PC-3 (cell line): ENCODE measurements around the gene OR9G1. TPM values are rescaled to one million over a fixed set of nuclear protein-coding genes. Genes with fewer than 3 reads are reported as not detected.

Experiments used
- ATAC-seq: fragments of 200-7000 bp; cut with Tn5 transposase; 2 replicates; pipeline ENCODE4 v1.9.1; 2020; ENCODE audit warnings: mild to moderate bottlenecking, moderate library complexity
- BruUV-seq: library from RNA; stranded (reverse); fragments of 400-500 nt; replicated peaks from 2 replicates; lab custom pipeline; 2021; lab: Mats Ljungman, UMichigan
- CTCF ChIA-PET: fragments of 300-600 bp; sonication (Branson Sonifier 250); formaldehyde crosslinking; loops from one replicate; lab custom pipeline; 2022; ENCODE audit warnings: antibody characterized with exemption; lab: Charles Lee
- POLR2A ChIA-PET: fragments of 300-600 bp; sonication (Branson Sonifier 250); formaldehyde crosslinking; loops from one replicate; lab custom pipeline; 2022; ENCODE audit warnings: antibody characterized with exemption; ENCODE audit not compliant: unreplicated experiment; lab: Charles Lee
- DNase-seq: peaks from one replicate; pipeline ENCODE4 v3.0.0-alpha.2; 2015
- H2AFZ ChIP-seq: fragments of 300-600 bp; sonication (generic); 2 replicates; pipeline ENCODE4 v1.6.0; 2016; ENCODE audit warnings: antibody characterized with exemption, low read length
- H3F3A ChIP-seq: fragments of 300-600 bp; sonication (generic); one replicate; pipeline ENCODE4 v1.6.0; 2017; ENCODE audit warnings: antibody characterized with exemption, low read length, control low read depth, mild to moderate bottlenecking; ENCODE audit not compliant: unreplicated experiment
- H3K27ac ChIP-seq: fragments of 300-600 bp; sonication (generic); 2 replicates; pipeline ENCODE4 v1.5.1; 2016; ENCODE audit warnings: mild to moderate bottlenecking, low read length
- H3K27me3 ChIP-seq: fragments of 300-600 bp; sonication (generic); 2 replicates; pipeline ENCODE4 v1.6.1; 2016; ENCODE audit warnings: low read length, mixed read lengths
- H3K36me3 ChIP-seq: fragments of 300-600 bp; sonication (generic); 2 replicates; pipeline ENCODE4 v1.6.1; 2016; ENCODE audit warnings: low read depth, mixed run types, low read length, mixed read lengths
- H3K4me1 ChIP-seq: fragments of 300-600 bp; sonication (generic); 2 replicates; pipeline ENCODE4 v1.5.1; 2016; ENCODE audit warnings: low read length; ENCODE audit not compliant: insufficient read depth
- H3K4me2 ChIP-seq: fragments of 300-600 bp; sonication (generic); 2 replicates; pipeline ENCODE4 v1.6.0; 2016; ENCODE audit warnings: low read length
- H3K4me3 ChIP-seq: fragments of 300-600 bp; sonication (generic); 2 replicates; pipeline ENCODE4 v1.5.1; 2016; ENCODE audit warnings: mild to moderate bottlenecking, low read length, mixed read lengths
- H3K79me2 ChIP-seq: fragments of 300-600 bp; sonication (generic); 2 replicates; pipeline ENCODE4 v1.6.1; 2017; ENCODE audit warnings: low read length, mixed read lengths
- H3K9ac ChIP-seq: fragments of 300-600 bp; sonication (generic); 2 replicates; pipeline ENCODE4 v1.6.0; 2016; ENCODE audit warnings: mild to moderate bottlenecking, low read length
- H3K9me2 ChIP-seq: fragments of 300-600 bp; sonication (generic); replicated peaks from 2 replicates; pipeline ENCODE4 v1.6.1; 2016; ENCODE audit warnings: mixed run types, low read length, mixed read lengths
- H3K9me3 ChIP-seq: fragments of 300-600 bp; sonication (generic); 2 replicates; pipeline ENCODE4 v1.6.1; 2016; ENCODE audit warnings: low read length, mixed read lengths
- H4K20me1 ChIP-seq: fragments of 300-600 bp; sonication (generic); 2 replicates; pipeline ENCODE4 v1.6.1; 2016; ENCODE audit warnings: low read length, mixed read lengths
- EZH2 ChIP-seq: fragments of 300-600 bp; sonication (generic); IDR thresholded peaks from one replicate; pipeline ENCODE4 v1.6.1; 2017; ENCODE audit warnings: antibody characterized with exemption, mild to moderate bottlenecking, low read length; ENCODE audit not compliant: unreplicated experiment
- EZH2phosphoT487 ChIP-seq: fragments of 300-600 bp; sonication (generic); IDR thresholded peaks from 2 replicates; pipeline ENCODE4 v1.6.1; 2018; ENCODE audit warnings: mild to moderate bottlenecking, antibody characterized with exemption, low read length, borderline replicate concordance
- intact Hi-C: fragments of 100-400 bp; cut with micrococcal nuclease; formaldehyde crosslinking; loops from 2 replicates; pipeline ENCODE4 v1.9.0; 2023
- total RNA-seq: library from RNA; depleted of rRNA; stranded (reverse); fragments of >200 nt; gene quantifications from 2 replicates; pipeline ENCODE4 v1.2.3, GENCODE V29; 2014
- TF ChIP-seq, protein P1 (sequence below): fragments of 300-600 bp; sonication (generic); conservative IDR thresholded peaks from 2 replicates; pipeline ENCODE4 v1.5.1; 2017; ENCODE audit warnings: antibody characterized with exemption, low read depth, mild to moderate bottlenecking, low read length

Gene OR9G1
- total RNA-seq, 1 experiment from 2014 or later: not detected

GRCh38 chr11:56693428-56693827, 5.5 kb upstream of the OR9G1 start:
- Histone ChIP-seq H2AFZ (no peak overlapping the region), H3F3A (no peaks in the 10 kb centered on the region), H3K4me1 (no peaks in the 10 kb centered on the region), H3K4me3 (no peak overlapping the region), H3K27ac (no peak overlapping the region), H3K36me3 (no peaks in the 10 kb centered on the region), H3K27me3 (no peaks in the 10 kb centered on the region), H3K9ac (no peak overlapping the region), H3K9me2 (no peaks in the 10 kb centered on the region), H3K9me3 (no peaks in the 10 kb centered on the region), H3K79me2 (no peaks in the 10 kb centered on the region), H3K4me2 (no peak overlapping the region), H4K20me1 (no peaks in the 10 kb centered on the region)
- TF ChIP-seq, protein P1, sequence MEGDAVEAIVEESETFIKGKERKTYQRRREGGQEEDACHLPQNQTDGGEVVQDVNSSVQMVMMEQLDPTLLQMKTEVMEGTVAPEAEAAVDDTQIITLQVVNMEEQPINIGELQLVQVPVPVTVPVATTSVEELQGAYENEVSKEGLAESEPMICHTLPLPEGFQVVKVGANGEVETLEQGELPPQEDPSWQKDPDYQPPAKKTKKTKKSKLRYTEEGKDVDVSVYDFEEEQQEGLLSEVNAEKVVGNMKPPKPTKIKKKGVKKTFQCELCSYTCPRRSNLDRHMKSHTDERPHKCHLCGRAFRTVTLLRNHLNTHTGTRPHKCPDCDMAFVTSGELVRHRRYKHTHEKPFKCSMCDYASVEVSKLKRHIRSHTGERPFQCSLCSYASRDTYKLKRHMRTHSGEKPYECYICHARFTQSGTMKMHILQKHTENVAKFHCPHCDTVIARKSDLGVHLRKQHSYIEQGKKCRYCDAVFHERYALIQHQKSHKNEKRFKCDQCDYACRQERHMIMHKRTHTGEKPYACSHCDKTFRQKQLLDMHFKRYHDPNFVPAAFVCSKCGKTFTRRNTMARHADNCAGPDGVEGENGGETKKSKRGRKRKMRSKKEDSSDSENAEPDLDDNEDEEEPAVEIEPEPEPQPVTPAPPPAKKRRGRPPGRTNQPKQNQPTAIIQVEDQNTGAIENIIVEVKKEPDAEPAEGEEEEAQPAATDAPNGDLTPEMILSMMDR: no peak
- no peak for TF ChIP-seq EZH2phosphoT487
- DNase-seq: no peak
- no TSS peak for BruUV-seq
- POLR2A ChIA-PET: no interaction called here
- intact Hi-C loops: no loop called here
- CTCF ChIA-PET: no interaction called here
- no peak for ATAC-seq

DNA sequence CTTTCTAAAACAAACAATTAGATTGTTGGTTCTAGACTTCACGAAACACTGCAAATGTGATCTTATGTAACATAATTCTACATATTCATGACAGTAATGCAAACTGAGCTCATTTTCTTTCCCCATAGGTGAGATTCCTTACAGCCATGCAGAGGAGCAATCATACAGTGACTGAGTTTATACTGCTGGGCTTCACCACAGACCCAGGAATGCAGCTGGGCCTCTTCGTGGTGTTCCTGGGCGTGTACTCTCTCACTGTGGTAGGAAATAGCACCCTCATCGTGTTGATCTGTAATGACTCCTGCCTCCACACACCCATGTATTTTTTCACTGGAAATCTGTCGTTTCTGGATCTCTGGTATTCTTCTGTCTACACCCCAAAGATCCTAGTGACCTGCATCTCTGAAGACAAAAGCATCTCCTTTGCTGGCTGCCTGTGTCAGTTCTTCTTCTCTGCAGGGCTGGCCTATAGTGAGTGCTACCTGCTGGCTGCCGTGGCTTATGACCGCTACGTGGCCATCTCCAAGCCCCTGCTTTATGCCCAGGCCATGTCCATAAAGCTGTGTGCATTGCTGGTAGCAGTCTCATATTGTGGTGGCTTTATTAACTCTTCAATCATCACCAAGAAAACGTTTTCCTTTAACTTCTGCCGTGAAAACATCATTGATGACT, 1.5 kb downstream of the OR9G1 start:
- POLR2A ChIA-PET: no interaction called here
- H3F3A ChIP-seq: no peaks in the 10 kb centered on the region
- BruUV-seq: no TSS peak
- H3K36me3 ChIP-seq: no peaks in the 10 kb centered on the region
- H3K9me2 ChIP-seq: no peaks in the 10 kb centered on the region
- no peak overlapping the region for H3K4me3 ChIP-seq
- H3K4me2 ChIP-seq: no peak overlapping the region
- intact Hi-C loops: no loop called here
- H3K4me1 ChIP-seq: no peaks in the 10 kb centered on the region
- no peak overlapping the region for H3K9ac ChIP-seq
- H3K27me3 ChIP-seq: no peaks in the 10 kb centered on the region
- TF ChIP-seq EZH2phosphoT487 (no peak), EZH2 (no peak)
- TF ChIP-seq, protein P1: no peak
- no peak overlapping the region for H2AFZ ChIP-seq
- ATAC-seq: peak; percentile 62
- H3K79me2 ChIP-seq: no peaks in the 10 kb centered on the region
- no peak overlapping the region for H3K27ac ChIP-seq
- H4K20me1 ChIP-seq: no peaks in the 10 kb centered on the region
- CTCF ChIA-PET: no interaction called here
- DNase-seq: peak; percentile 30
- H3K9me3 ChIP-seq: no peaks in the 10 kb centered on the region

DNA sequence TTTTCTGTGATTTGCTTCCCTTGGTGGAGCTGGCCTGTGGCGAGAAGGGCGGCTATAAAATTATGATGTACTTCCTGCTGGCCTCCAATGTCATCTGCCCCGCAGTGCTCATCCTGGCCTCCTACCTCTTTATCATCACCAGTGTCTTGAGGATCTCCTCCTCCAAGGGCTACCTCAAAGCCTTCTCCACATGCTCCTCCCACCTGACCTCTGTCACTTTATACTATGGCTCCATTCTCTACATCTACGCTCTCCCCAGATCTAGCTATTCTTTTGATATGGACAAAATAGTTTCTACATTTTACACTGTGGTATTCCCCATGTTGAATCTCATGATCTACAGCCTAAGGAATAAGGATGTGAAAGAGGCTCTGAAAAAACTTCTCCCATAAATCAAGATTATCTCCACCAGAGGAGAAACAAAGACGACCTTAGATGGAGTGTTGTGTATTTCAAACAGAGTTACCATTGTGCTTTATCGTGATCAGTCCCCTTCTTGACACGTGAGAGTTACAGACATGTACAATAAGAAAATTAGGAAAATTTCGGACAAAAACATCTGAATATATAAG, 2.1 kb downstream of the OR9G1 start:
- Histone ChIP-seq H3K79me2 (no peaks in the 10 kb centered on the region), H3K9me3 (no peaks in the 10 kb centered on the region), H3K4me1 (no peaks in the 10 kb centered on the region), H3K4me3 (no peak overlapping the region), H3K4me2 (no peak overlapping the region), H3F3A (no peaks in the 10 kb centered on the region), H4K20me1 (no peaks in the 10 kb centered on the region), H2AFZ (no peak overlapping the region), H3K36me3 (no peaks in the 10 kb centered on the region), H3K27ac (no peak overlapping the region), H3K9ac (no peak overlapping the region), H3K9me2 (no peaks in the 10 kb centered on the region), H3K27me3 (no peaks in the 10 kb centered on the region)
- intact Hi-C loops: no loop called here
- ATAC-seq (no peak), DNase-seq (no peak)
- CTCF ChIA-PET: no interaction called here
- POLR2A ChIA-PET: no interaction called here
- TF ChIP-seq EZH2phosphoT487: no peak
- no peak for TF ChIP-seq EZH2
- TF ChIP-seq, protein P1: no peak
- BruUV-seq: no TSS peak
